SK-N-SH (cell line): ENCODE data around the gene ADPGK. TPM values are rescaled to one million over a fixed set of nuclear protein-coding genes. Genes with fewer than 3 reads are reported as not detected.

Experiments used
- CTCF ChIA-PET: fragments of 300-600, 350-600 bp; formaldehyde crosslinking; extraction: SDS; loops from one replicate; lab custom pipeline; 2021; lab: Yijun Ruan, JAX
- POLR2A ChIA-PET: fragments of 350-600 bp; sonication (Branson Sonifier 250); formaldehyde crosslinking; extraction: SDS; loops from one replicate; lab custom pipeline; 2020; ENCODE audit warnings: antibody characterized with exemption, inconsistent platforms; lab: Yijun Ruan, JAX
- DNase-seq: peaks from one replicate; pipeline ENCODE4 v3.0.0; 2012
- H2AFZ ChIP-seq: fragments of 200-600 bp; sonication (generic); 2 replicates; pipeline ENCODE4 v1.8.1; 2016; ENCODE audit warnings: antibody characterized with exemption, mild to moderate bottlenecking, low read depth
- H3F3A ChIP-seq: fragments of 200-600 bp; sonication (generic); replicated peaks from 2 replicates; pipeline ENCODE3; 2016; ENCODE audit warnings: antibody characterized with exemption, mild to moderate bottlenecking; ENCODE audit not compliant: insufficient read depth
- H3K27ac ChIP-seq, 2 experiments: fragments of 200-500 bp in 1 of 2; fragments of 200-600 bp in 1 of 2; sonication (Bioruptor generic) in 1 of 2; sonication (generic), shearing (Covaris generic) in 1 of 2; 2 replicates each; pipeline versions ENCODE4 v1.5.1 to v1.6.1; 2014 to 2016; ENCODE audit warnings: low read depth in 2 of 2, inconsistent platforms in 1 of 2, low read length in 1 of 2, mild to moderate bottlenecking in 1 of 2, mixed read lengths in 1 of 2
- H3K27me3 ChIP-seq: fragments of 200-600 bp; sonication (generic), shearing (Covaris generic); 2 replicates; pipeline ENCODE4 v1.6.1; 2016; ENCODE audit warnings: mixed run types; ENCODE audit not compliant: insufficient read depth
- H3K36me3 ChIP-seq, 2 experiments: fragments of 200-500 bp in 1 of 2; fragments of 200-600 bp in 1 of 2; sonication (Bioruptor generic) in 1 of 2; sonication (generic) in 1 of 2; replicated peaks in 1 of 2; 2 replicates each; pipeline versions ENCODE3 to v1.5.1; 2014 to 2016; ENCODE audit warnings: low read length in 1 of 2, mild to moderate bottlenecking in 1 of 2; ENCODE audit not compliant: insufficient read depth in 2 of 2, control insufficient read depth in 1 of 2
- H3K4me1 ChIP-seq, 2 experiments: fragments of 200-500 bp in 1 of 2; fragments of 200-600 bp in 1 of 2; sonication (Bioruptor generic) in 1 of 2; sonication (generic), shearing (Covaris generic) in 1 of 2; 2 replicates each; pipeline versions ENCODE4 v1.5.1 to v1.6.1; 2014 to 2016; ENCODE audit warnings: low read depth in 1 of 2, low read length in 1 of 2, mixed run types in 1 of 2; ENCODE audit not compliant: insufficient read depth in 2 of 2, control insufficient read depth in 1 of 2
- H3K4me2 ChIP-seq: fragments of 200-600 bp; sonication (generic), shearing (Covaris generic); 2 replicates; pipeline ENCODE4 v1.6.1; 2017; ENCODE audit warnings: mixed run types
- H3K4me3 ChIP-seq, 2 experiments: fragments of 200-500 bp in 1 of 2; fragments of 200-600 bp in 1 of 2; sonication (Bioruptor generic) in 1 of 2; sonication (generic), shearing (Covaris generic) in 1 of 2; 2 replicates each; pipeline versions ENCODE4 v1.5.1 to v1.8.1; 2014 to 2016; ENCODE audit warnings: low read depth in 2 of 2, inconsistent platforms in 1 of 2, low read length in 1 of 2, mild to moderate bottlenecking in 1 of 2, mixed read lengths in 1 of 2, moderate library complexity in 1 of 2
- H3K79me2 ChIP-seq: fragments of 200-600 bp; sonication (generic); 2 replicates; pipeline ENCODE4 v1.8.1; 2017; ENCODE audit warnings: mild to moderate bottlenecking; ENCODE audit not compliant: insufficient read depth
- H3K9ac ChIP-seq: fragments of 200-600 bp; sonication (generic); 2 replicates; pipeline ENCODE4 v1.6.1; 2017; ENCODE audit warnings: mixed run types
- H3K9me2 ChIP-seq: fragments of 200-600 bp; sonication (generic); 2 replicates; pipeline ENCODE4 v1.6.1; 2017; ENCODE audit warnings: mixed run types
- H3K9me3 ChIP-seq: fragments of 200-600 bp; sonication (generic); 2 replicates; pipeline ENCODE4 v1.6.1; 2017; ENCODE audit warnings: mixed run types, mild to moderate bottlenecking, moderate library complexity
- H4K20me1 ChIP-seq: fragments of 200-600 bp; sonication (generic); 2 replicates; pipeline ENCODE4 v1.6.1; 2017; ENCODE audit warnings: mild to moderate bottlenecking, mixed run types; ENCODE audit not compliant: insufficient read depth
- CHD2 ChIP-seq: fragments of 150-350 bp; IDR thresholded peaks from 2 replicates; pipeline ENCODE4 v1.6.1; 2018; ENCODE audit warnings: low read length; ENCODE audit not compliant: partially characterized antibody
- EP300 ChIP-seq, 2 experiments: IDR thresholded peaks; 2 replicates each; pipeline versions ENCODE4 v1.4.0 to v1.6.1; 2012; ENCODE audit warnings: borderline replicate concordance in 1 of 2, low read depth in 1 of 2, low read length in 1 of 2
- EZH2phosphoT487 ChIP-seq: fragments of 200-600 bp; sonication (generic); IDR thresholded peaks from 2 replicates; pipeline ENCODE4 v1.6.1; 2017; ENCODE audit warnings: low read depth, mixed run types, mild to moderate bottlenecking, antibody characterized with exemption, moderate library complexity, borderline replicate concordance
- MAX ChIP-seq: IDR thresholded peaks from 2 replicates; pipeline ENCODE4 v1.4.0; 2012; ENCODE audit warnings: low read depth
- MXI1 ChIP-seq: IDR thresholded peaks from 2 replicates; pipeline ENCODE4 v1.6.1; 2012; ENCODE audit warnings: mild to moderate bottlenecking, low read depth, low read length, improper control_type of control experiment
- RAD21 ChIP-seq: IDR thresholded peaks from 2 replicates; pipeline ENCODE4 v1.6.1; 2012; ENCODE audit warnings: mild to moderate bottlenecking, low read length
- RCOR1 ChIP-seq: fragments of 150-350 bp; IDR thresholded peaks from 2 replicates; pipeline ENCODE4 v1.6.1; 2017; ENCODE audit warnings: antibody characterized with exemption, low read length
- RFX5 ChIP-seq: IDR thresholded peaks from 2 replicates; pipeline ENCODE4 v1.6.1; 2012; ENCODE audit warnings: mild to moderate bottlenecking, improper control_type of control experiment, low read length
- SIN3A ChIP-seq: IDR thresholded peaks from 2 replicates; pipeline ENCODE4 v1.6.1; 2012; ENCODE audit warnings: low read depth, mild to moderate bottlenecking, low read length, moderate library complexity, borderline replicate concordance
- SMC3 ChIP-seq: IDR thresholded peaks from 2 replicates; pipeline ENCODE4 v1.6.1; 2012; ENCODE audit warnings: low read depth, low read length, improper control_type of control experiment
- TAF1 ChIP-seq: IDR thresholded peaks from 2 replicates; pipeline ENCODE4 v1.6.1; 2012; ENCODE audit warnings: low read depth, mild to moderate bottlenecking, low read length, moderate library complexity, borderline replicate concordance
- TEAD4 ChIP-seq: IDR thresholded peaks from 2 replicates; pipeline ENCODE4 v1.4.0; 2012; ENCODE audit warnings: mild to moderate bottlenecking, borderline replicate concordance; ENCODE audit not compliant: insufficient read depth
- WGBS: methylation state at CpG from one replicate; pipeline ENCODE4 v1.1.6; 2017; ENCODE audit warnings: low lambda C conversion rate; 5-methylcytosine and 5-hydroxymethylcytosine counted together
- polyA plus RNA-seq, 3 experiments: library from polyadenylated mRNA; depleted of rRNA; stranded (reverse); fragments of >200 nt; gene quantifications; 2 replicates each; pipeline ENCODE4 v1.2.3, GENCODE V29; 2012
- TF ChIP-seq, protein P1 (sequence below): IDR thresholded peaks from 2 replicates; pipeline ENCODE4 v1.6.1; 2012; ENCODE audit warnings: mild to moderate bottlenecking, low read depth, low read length, moderate library complexity
- TF ChIP-seq, protein P2 (sequence below): fragments of 200-600 bp; sonication (generic); IDR thresholded peaks from 2 replicates; pipeline ENCODE4 v1.6.1; 2017; ENCODE audit warnings: antibody characterized with exemption, mild to moderate bottlenecking, moderate library complexity

The ADPGK gene
- polyA plus RNA-seq, 1 of the 3 experiments (the other 2 are of a cell fraction) = 57.3 TPM

GRCh38 chr15:72797338-72797689, 13.8 kb upstream of the ADPGK start (continued):
- TF ChIP-seq, protein P1, sequence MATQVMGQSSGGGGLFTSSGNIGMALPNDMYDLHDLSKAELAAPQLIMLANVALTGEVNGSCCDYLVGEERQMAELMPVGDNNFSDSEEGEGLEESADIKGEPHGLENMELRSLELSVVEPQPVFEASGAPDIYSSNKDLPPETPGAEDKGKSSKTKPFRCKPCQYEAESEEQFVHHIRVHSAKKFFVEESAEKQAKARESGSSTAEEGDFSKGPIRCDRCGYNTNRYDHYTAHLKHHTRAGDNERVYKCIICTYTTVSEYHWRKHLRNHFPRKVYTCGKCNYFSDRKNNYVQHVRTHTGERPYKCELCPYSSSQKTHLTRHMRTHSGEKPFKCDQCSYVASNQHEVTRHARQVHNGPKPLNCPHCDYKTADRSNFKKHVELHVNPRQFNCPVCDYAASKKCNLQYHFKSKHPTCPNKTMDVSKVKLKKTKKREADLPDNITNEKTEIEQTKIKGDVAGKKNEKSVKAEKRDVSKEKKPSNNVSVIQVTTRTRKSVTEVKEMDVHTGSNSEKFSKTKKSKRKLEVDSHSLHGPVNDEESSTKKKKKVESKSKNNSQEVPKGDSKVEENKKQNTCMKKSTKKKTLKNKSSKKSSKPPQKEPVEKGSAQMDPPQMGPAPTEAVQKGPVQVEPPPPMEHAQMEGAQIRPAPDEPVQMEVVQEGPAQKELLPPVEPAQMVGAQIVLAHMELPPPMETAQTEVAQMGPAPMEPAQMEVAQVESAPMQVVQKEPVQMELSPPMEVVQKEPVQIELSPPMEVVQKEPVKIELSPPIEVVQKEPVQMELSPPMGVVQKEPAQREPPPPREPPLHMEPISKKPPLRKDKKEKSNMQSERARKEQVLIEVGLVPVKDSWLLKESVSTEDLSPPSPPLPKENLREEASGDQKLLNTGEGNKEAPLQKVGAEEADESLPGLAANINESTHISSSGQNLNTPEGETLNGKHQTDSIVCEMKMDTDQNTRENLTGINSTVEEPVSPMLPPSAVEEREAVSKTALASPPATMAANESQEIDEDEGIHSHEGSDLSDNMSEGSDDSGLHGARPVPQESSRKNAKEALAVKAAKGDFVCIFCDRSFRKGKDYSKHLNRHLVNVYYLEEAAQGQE = no peak
- TF ChIP-seq TEAD4 = no peak
- TF ChIP-seq EZH2phosphoT487 = no peak
- TF ChIP-seq CHD2 = no peak
- TF ChIP-seq TAF1 = no peak
- no peak for TF ChIP-seq MAX
- TF ChIP-seq SIN3A = no peak

- H3F3A ChIP-seq = no peaks in the 10 kb centered on the region
- 26% methylated on average over 26 of the region's 72 CpGs for WGBS
- peak overlapping the region; percentile 41; the same call in 1 of the 2 replicates for H3K9ac ChIP-seq
- H3K4me1 ChIP-seq = peaks cover 0 to 6% of the 10 kb centered on the region in 2 experiments; a peak in 1 of 4 replicates
- H3K27me3 ChIP-seq = peaks cover 4% of the 10 kb centered on the region; the same call in 1 of the 2 replicates
- H2AFZ ChIP-seq = peak overlapping the region; percentile 88
- H3K27ac ChIP-seq = no peak overlapping the region
- H4K20me1 ChIP-seq = no peaks in the 10 kb centered on the region
- H3K9me2 ChIP-seq = no peaks in the 10 kb centered on the region
- H3K9me3 ChIP-seq = no peaks in the 10 kb centered on the region
- DNase-seq = peak; percentile 93
- CTCF ChIA-PET = interaction anchor here (0.7 to 4.4 kb wide), 14 partner anchors 10 to 476 kb away, joined by 3 to 21 read pairs (median 4); no protein-coding TSS in a partner anchor
- H3K4me3 ChIP-seq = peak overlapping the region; percentile 54 to 70
- H3K4me2 ChIP-seq = peak overlapping the region; percentile 72
- H3K36me3 ChIP-seq = no peaks in the 10 kb centered on the region
- no peaks in the 10 kb centered on the region for H3K79me2 ChIP-seq
- POLR2A ChIA-PET = no interaction called here
- TF ChIP-seq, protein P1 = no peak
- peak; percentile 28; the same call in 1 of the 2 replicates for TF ChIP-seq MXI1
- TF ChIP-seq SMC3 = peak; percentile 68
- TF ChIP-seq, protein P2, sequence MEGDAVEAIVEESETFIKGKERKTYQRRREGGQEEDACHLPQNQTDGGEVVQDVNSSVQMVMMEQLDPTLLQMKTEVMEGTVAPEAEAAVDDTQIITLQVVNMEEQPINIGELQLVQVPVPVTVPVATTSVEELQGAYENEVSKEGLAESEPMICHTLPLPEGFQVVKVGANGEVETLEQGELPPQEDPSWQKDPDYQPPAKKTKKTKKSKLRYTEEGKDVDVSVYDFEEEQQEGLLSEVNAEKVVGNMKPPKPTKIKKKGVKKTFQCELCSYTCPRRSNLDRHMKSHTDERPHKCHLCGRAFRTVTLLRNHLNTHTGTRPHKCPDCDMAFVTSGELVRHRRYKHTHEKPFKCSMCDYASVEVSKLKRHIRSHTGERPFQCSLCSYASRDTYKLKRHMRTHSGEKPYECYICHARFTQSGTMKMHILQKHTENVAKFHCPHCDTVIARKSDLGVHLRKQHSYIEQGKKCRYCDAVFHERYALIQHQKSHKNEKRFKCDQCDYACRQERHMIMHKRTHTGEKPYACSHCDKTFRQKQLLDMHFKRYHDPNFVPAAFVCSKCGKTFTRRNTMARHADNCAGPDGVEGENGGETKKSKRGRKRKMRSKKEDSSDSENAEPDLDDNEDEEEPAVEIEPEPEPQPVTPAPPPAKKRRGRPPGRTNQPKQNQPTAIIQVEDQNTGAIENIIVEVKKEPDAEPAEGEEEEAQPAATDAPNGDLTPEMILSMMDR = peak; percentile 64
- 0 out of 2 replicates have a peak, but pooled peaks have one; percentile 29 for TF ChIP-seq RFX5
- 0 out of 2 replicates have a peak, but pooled peaks have one; percentile 44 for TF ChIP-seq RCOR1
- TF ChIP-seq RAD21 = peak; percentile 71
- TF ChIP-seq EP300 (IDR thresholded peaks at IDR 0.05; ENCODE audit: borderline replicate concordance in 1 of 2, low read depth in 1 of 2, low read length in 1 of 2) = no peak
- TF ChIP-seq, all 33 proteins: peak for 6
Observed at GRCh38 chr15:72796515-72797337, 13.2 kb upstream of the ADPGK start.
